ENCODE results near the gene CTBP2. TPM values are rescaled to one million over a fixed set of nuclear protein-coding genes. Genes with fewer than 3 reads are reported as not detected.

CTBP2 gene
- 1 to 10 TPM; 1.0 to 1.4 (median 1.3) TPM for total RNA-seq

DNA sequence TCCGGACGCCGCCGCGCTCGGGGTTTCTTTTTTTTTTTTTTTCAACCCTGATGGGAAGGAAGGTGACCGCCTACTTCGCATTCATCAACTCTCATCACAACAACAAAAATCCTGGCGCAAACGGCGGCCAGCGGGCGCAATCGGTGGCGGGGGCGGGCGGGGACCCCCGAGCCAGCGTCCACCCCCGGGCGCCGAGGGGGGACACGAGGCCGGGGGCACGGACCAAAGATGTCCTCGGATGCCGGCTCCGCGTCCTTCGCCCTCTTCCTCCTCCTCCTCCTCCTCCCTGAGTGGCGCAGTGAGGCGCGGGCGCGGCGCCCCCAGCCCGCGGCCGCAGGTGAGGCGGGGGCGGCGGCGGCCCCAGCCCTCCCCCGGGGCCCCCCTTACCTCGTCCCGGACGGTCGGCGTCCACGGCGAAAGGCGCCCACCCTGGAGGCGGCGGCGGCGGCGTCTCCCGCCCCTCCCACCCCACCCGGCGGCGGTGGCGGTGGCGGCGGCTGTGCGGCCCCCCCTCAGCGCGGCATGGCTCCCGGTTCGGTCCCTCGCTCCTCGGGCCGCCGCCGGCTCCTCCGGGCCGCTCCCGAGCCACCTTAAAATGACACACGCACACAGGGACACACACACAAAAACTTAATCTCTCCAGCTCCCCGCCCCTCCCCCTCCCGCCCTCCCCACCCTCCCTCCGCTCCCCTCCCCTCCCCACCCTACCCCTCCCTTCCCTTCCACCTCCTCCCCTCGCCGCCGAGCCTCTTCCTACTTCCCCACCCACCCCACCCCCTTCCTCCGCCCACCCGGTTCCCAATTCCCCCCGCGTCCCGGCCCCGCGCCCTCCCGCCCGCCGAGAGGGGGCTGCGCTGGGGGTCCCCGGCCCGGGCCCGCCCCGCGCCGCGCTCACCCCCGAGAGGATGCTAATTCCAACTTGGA is at the start of gene CTBP2:
TSS of gene CTBP2 (minus strand) at position 632 of the 924 bp plus-strand sequence.
- Mint-ChIP-seq H3K9me3 (no peaks in the 10 kb centered on the region), H3K4me3 (peak within 1 kb of the TSS; percentile 70), H3K36me3 (ENCODE audit: insufficient read depth) (no peaks in the 10 kb centered on the region), H3K27me3 (ENCODE audit: low read depth) (peaks cover 45% of the 10 kb centered on the region), H3K4me1 (ENCODE audit: low read depth) (peaks cover 4% of the 10 kb centered on the region)
- DNase-seq, result no peak
- no peak for ATAC-seq

DNA sequence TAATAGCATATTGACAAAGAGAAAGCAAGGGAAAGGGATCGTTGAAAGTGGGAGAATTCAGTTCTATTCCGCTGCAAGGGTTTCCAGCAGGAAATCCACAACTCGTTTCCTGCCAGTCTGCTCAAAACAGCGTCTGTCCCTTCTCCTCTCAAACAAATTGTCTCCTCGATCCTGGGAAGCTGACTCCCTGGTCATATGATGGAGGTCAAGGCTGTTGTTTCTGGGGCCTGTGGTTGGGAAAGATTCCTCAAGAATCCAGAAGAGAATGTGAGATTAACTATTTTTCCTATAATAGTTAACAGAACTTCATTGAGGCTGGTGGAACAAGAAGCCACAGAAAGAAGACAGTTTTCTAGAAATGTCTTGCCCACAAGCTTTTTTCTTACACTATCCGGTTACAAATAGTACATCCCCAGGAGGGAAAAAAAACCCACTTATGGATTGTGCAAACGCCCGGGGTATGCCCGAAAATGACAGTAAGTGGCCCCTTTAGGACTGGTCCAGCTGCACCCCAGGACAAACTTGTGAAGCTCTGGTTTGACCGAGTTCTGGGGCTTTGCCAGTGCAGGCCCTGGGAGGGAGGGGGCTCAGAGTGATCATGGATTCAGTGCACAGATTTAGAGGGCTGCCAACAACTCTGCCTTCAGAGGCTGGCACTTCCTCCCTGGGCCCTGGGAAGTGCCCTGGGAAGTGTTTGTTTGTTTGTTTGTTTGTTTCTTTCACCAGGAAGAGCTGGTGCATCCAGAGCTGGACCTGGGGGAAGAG is 49.4 kb upstream of the CTBP2 start:
- H3K4me1 Mint-ChIP-seq (ENCODE audit: low read depth), result no peaks in the 10 kb centered on the region
- no peaks in the 10 kb centered on the region for H3K36me3 Mint-ChIP-seq (ENCODE audit: insufficient read depth)
- ATAC-seq (no peak), DNase-seq (no peak)
- no peak overlapping the region for H3K4me3 Mint-ChIP-seq
- no peaks in the 10 kb centered on the region for H3K9me3 Mint-ChIP-seq
- peaks cover 2% of the 10 kb centered on the region for H3K27me3 Mint-ChIP-seq (ENCODE audit: low read depth)

DNA sequence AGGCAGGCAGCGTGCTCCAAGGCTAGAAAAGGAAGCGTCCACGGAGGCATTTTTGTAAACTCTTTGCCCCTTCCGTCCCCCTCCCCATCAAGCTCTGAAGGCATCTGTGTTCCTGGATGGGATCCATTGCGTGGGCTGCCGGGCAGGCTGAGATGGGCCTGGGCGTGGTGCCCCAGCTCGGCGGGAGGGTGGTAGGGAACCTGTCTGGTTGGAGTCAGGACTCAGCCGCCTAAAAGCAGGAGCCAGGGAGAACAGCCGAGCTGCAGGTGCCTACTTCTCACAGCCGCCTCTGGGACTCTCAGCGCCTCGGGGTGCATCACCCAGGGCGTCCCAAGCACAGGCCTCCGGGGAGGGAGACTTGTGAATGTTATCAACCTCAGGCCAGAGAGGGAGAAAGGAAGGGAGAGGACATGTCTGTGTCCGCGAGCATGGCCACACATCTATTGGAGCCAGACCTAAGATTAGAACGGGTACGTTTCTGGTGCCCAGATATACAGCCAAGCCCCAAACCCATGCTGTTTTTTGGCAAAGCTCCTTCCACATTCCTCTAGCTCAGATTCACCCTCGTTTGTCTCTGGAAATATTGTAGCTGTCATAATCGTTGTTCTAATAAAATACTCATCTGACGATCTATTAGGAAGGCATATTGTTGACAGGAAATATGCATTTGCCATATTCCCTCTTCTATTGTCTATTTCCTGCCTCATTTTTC is 48.6 kb upstream of the CTBP2 start:
- H3K4me3 Mint-ChIP-seq, result no peak overlapping the region
- H3K4me1 Mint-ChIP-seq (ENCODE audit: low read depth), result no peaks in the 10 kb centered on the region
- peaks cover 2% of the 10 kb centered on the region for H3K27me3 Mint-ChIP-seq (ENCODE audit: low read depth)
- no peaks in the 10 kb centered on the region for H3K9me3 Mint-ChIP-seq
- no peak for DNase-seq
- ATAC-seq, result no peak
- no peaks in the 10 kb centered on the region for H3K36me3 Mint-ChIP-seq (ENCODE audit: insufficient read depth)

DNA sequence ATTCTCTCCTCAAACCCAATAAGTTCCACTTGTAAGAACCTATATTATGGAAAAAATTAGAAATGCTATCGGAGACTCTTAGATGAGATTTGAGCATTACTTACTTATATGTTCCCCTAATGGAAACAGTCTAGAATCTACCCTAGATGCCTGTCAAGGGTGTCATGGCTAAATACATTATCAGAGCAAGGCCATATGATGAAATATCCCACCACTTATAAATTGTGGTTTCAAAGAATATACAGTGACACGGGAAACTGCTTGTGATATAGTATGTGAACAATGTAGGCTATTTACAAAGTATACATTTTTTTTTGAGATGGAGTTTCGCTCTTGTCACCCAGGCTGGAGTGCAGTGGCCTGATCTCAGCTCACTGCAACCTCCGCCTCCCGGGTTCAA is 46.3 kb upstream of the CTBP2 start:
- H3K9me3 Mint-ChIP-seq, result no peaks in the 10 kb centered on the region
- no peaks in the 10 kb centered on the region for H3K36me3 Mint-ChIP-seq (ENCODE audit: insufficient read depth)
- H3K27me3 Mint-ChIP-seq (ENCODE audit: low read depth), result peaks cover 5% of the 10 kb centered on the region
- no peak for DNase-seq
- H3K4me1 Mint-ChIP-seq (ENCODE audit: low read depth), result no peaks in the 10 kb centered on the region
- no peak overlapping the region for H3K4me3 Mint-ChIP-seq
- ATAC-seq, result no peak

DNA sequence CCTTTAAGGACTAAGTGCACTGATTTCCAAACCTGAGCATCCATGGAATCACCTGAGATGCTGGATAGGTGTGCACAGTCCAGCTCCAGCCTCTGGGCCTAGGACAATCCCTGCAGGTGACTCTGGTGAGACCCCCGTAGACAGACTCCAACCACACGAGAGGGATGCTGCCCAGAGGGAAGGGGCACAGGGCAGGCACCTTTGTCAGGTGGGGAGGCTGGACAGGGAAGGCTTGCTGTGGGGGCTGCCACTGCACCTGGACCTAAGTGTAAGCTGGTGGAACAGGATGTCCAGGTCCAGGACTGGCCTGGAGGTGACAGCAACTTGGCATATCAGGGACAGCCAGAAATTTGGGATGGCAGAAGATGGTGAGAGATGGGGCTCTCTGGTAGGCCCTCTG is 45.1 kb upstream of the CTBP2 start:
- no peaks in the 10 kb centered on the region for H3K36me3 Mint-ChIP-seq (ENCODE audit: insufficient read depth)
- ATAC-seq, result no peak

DNA sequence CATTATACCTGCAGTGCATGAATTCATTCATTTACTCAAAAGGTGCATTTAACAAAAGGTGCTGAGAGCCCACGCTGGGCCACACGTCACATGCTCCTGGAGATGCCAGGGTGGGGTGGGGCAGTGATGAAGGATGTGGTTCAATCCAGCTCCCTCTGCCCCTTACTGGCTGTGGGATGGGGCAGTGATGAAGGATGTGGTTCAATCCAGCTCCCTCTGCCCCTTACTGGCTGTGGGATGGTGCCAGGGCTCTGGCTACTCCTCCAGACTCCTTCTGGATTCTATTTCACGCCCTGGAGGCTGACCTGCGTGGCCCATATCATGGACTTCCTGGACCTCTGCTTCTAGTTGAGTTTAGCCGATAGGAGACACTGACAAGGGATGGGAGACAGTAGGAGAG is 44.0 kb upstream of the CTBP2 start:
- no peaks in the 10 kb centered on the region for H3K4me1 Mint-ChIP-seq (ENCODE audit: low read depth)
- H3K27me3 Mint-ChIP-seq (ENCODE audit: low read depth), result peaks cover 11% of the 10 kb centered on the region
- H3K9me3 Mint-ChIP-seq, result no peaks in the 10 kb centered on the region
- H3K36me3 Mint-ChIP-seq (ENCODE audit: insufficient read depth), result no peaks in the 10 kb centered on the region
- H3K4me3 Mint-ChIP-seq, result no peak overlapping the region
- ATAC-seq, result no peak
- no peak for DNase-seq

More for the DNA sequence above, 45.1 kb upstream of the CTBP2 start:
- H3K9me3 Mint-ChIP-seq, result no peaks in the 10 kb centered on the region
- H3K4me3 Mint-ChIP-seq, result no peak overlapping the region
- no peaks in the 10 kb centered on the region for H3K4me1 Mint-ChIP-seq (ENCODE audit: low read depth)
- peaks cover 6% of the 10 kb centered on the region for H3K27me3 Mint-ChIP-seq (ENCODE audit: low read depth)
- DNase-seq, result no peak

DNA sequence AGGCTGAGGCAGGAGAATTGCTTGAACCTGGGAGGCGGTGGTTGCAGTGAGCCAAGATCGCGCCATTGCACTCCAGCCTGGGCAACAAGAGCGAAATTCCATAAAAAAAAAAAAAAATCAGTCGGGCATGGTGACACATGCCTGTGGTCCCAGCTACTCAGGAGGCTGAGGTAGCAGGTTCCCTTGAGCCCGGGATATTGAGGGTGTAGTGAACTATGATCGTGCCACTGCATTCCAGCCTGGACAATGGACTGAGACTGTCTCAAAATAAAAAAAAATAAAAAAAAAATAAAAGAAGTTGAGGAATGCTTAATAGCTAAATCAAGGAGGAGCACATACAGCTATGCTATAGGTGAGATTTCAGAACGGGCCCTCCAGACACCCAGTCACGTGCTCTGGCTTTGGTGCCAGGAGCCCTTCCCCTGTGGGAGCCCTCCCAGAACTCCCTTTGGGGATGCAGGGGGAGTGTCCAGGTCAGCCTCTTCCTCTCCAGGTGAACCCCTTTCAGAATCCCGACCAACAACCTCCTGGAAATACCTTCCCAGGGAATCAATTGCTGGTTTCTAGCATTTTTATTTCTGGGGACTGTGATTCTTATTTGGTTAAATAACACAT is 42.9 kb upstream of the CTBP2 start:
- no peaks in the 10 kb centered on the region for H3K9me3 Mint-ChIP-seq
- no peaks in the 10 kb centered on the region for H3K36me3 Mint-ChIP-seq (ENCODE audit: insufficient read depth)
- DNase-seq (no peak), ATAC-seq (no peak)
- H3K4me3 Mint-ChIP-seq, result no peak overlapping the region
- H3K27me3 Mint-ChIP-seq (ENCODE audit: low read depth), result peaks cover 11% of the 10 kb centered on the region
- no peaks in the 10 kb centered on the region for H3K4me1 Mint-ChIP-seq (ENCODE audit: low read depth)

DNA sequence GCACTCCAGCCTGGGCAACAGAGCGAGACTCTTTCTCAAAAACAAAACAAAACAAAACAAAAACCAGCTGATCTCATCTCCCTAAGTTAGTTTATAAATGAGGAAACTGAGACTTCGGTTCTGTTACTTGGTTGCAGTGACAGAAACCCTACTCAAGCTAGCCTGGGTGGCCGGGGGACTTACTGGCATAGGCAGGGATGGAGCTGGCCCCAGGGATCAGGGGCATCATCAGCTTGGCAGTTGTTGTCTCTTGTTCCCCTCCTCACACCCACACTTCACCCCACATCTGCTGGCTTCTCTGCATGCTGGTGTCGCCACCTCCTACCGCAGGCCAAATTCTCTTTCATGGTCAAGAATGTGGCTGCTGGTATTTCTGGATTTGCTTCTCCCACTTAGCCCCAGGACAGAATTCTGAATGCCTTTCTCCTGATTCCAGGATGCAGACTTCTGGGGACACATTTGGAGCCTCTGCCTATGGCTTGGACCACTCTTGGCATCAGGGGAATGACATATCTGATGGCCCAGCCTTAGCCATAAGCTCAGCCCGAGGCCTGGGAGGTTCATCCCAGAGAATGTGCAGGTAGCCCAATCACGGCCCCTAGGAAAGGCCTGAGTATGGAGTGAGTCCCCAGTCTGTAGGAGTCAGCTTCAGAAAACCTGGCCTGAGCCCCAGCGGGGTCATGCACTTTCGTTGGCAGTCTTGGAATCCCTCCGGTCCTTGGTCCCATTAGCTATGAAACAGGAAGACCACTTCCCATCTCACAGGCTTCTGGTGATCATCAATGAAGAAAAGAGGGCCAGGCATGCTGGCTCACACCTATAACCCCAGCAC is 41.6 kb upstream of the CTBP2 start:
- Mint-ChIP-seq H3K4me3 (no peak overlapping the region), H3K36me3 (ENCODE audit: insufficient read depth) (no peaks in the 10 kb centered on the region), H3K9me3 (no peaks in the 10 kb centered on the region), H3K27me3 (ENCODE audit: low read depth) (peaks cover 8% of the 10 kb centered on the region), H3K4me1 (ENCODE audit: low read depth) (no peaks in the 10 kb centered on the region)
- DNase-seq (no peak), ATAC-seq (no peak)

DNA sequence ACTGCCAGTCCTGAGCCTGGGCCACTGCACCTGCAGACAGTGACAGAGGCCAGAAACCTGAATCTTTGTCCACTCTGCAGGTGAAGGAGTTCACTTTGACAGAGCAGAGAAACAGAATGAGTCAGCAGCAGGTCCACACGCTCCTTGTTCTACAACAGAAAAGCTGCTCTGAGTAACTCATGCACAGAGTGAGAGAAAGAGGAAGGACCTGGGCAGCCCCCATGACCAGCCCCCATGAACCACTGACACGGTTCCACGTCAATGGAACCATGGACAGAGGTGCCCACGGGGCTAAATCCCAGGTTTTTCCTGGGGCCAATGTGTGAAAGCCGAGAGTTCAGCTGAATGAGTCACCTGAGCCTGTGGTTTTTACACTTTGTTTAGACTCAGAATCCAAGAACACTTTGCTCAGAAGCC is 40.8 kb upstream of the CTBP2 start:
- H3K4me1 Mint-ChIP-seq (ENCODE audit: low read depth), result no peaks in the 10 kb centered on the region
- no peaks in the 10 kb centered on the region for H3K36me3 Mint-ChIP-seq (ENCODE audit: insufficient read depth)
- ATAC-seq (peak in 1 of 2 donors; percentile 24), DNase-seq (no peak)
- H3K9me3 Mint-ChIP-seq, result no peaks in the 10 kb centered on the region
- H3K27me3 Mint-ChIP-seq (ENCODE audit: low read depth), result peaks cover 8% of the 10 kb centered on the region
- no peak overlapping the region for H3K4me3 Mint-ChIP-seq

DNA sequence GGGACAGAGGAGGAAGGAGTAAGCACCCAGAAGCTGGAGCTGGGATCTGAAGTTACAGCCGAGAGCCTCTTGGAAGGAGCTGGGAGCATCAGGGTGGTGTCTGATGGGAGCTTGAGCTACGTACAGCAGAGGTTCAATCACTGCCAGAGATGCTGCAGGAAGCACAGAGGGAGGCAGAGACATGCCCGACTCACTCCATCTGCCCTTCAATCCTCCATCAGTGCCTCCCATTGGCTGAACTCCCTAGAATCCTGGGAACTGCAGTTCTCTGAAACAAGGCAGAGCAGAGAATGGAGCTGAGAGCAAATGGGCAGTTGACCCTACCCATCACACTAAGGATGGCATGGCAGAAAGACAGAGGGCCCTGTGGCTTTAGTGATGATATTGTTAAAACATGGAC is 40.0 kb upstream of the CTBP2 start:
- Mint-ChIP-seq H3K9me3 (no peaks in the 10 kb centered on the region), H3K36me3 (ENCODE audit: insufficient read depth) (no peaks in the 10 kb centered on the region), H3K27me3 (ENCODE audit: low read depth) (peaks cover 8% of the 10 kb centered on the region), H3K4me3 (no peak overlapping the region), H3K4me1 (ENCODE audit: low read depth) (no peaks in the 10 kb centered on the region)
- no peak for DNase-seq
- no peak for ATAC-seq

DNA sequence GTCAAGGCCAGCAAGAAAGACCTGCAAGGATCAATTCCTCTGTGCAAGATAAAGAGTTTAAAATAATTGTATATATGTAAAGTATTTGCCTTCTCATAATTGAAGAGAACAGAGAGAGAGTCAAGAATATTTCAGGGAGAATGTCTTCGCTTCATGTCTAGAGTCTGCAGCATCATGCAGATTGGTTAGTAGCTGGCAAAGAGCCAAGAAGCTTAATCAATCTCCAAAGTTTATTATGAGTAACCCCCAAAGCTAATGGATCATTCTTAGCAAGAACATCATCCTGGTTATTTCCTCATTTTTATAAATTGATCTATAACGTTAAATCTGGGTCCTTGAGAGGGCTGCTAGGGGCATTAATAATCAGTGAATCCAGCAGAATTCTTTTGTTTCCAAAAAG is 38.9 kb upstream of the CTBP2 start:
- DNase-seq (no peak), ATAC-seq (no peak)
- H3K4me3 Mint-ChIP-seq, result no peak overlapping the region
- H3K36me3 Mint-ChIP-seq (ENCODE audit: insufficient read depth), result no peaks in the 10 kb centered on the region
- peaks cover 8% of the 10 kb centered on the region for H3K27me3 Mint-ChIP-seq (ENCODE audit: low read depth)
- H3K9me3 Mint-ChIP-seq, result no peaks in the 10 kb centered on the region
- no peaks in the 10 kb centered on the region for H3K4me1 Mint-ChIP-seq (ENCODE audit: low read depth)

DNA sequence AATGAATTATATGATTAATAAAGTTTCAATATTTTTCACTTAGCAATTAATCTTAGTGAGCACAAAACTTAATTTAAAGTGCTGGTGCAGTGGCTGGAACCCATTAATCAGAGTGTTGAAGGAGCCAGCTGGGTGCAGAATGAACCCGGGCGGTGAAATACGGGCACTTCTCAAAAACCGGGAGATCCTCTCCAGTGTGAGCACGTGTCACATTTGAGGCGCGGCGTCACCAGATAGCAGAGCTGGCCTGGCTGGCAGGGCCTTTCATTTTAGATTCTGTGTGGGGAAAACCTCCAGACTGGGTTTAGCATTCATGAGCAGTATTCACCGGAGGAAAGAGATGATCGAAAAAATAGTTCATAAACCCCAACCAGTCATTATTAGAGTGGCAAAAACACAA is 34.5 kb upstream of the CTBP2 start:
- Mint-ChIP-seq H3K36me3 (ENCODE audit: insufficient read depth) (no peaks in the 10 kb centered on the region), H3K4me1 (ENCODE audit: low read depth) (no peaks in the 10 kb centered on the region), H3K27me3 (ENCODE audit: low read depth) (peaks cover 1% of the 10 kb centered on the region), H3K9me3 (no peaks in the 10 kb centered on the region), H3K4me3 (no peak overlapping the region)
- ATAC-seq (no peak), DNase-seq (no peak)

DNA sequence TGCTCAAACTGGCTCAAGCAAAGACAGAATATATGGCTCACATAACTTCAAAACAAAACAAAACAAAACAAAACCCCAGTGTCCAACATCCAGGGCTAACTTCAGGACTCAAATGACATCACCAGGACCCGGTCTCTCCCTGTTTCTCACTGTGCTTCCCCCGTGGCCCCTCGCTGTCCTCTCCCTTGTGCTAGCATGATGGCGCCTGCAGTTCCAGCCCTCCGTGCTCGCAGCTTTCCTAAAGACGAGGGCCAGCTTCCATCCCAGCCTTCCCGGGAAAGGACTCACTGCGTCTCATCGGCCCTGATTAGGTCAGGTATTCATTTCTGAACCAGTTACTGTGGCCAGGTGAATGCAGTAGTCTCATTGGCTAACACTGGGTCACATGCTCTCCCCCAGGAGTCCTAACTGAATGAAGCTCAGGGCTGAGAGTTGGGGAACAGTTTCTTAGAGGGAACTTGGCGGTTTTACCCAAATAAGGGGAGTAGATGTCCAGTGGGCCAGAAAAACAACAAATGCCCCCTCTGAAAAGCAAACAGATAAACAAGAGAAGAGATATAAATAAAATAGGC is 33.0 kb upstream of the CTBP2 start:
- H3K4me3 Mint-ChIP-seq, result no peak overlapping the region
- ATAC-seq, result no peak

More for the DNA sequence above, 33.0 kb upstream of the CTBP2 start:
- H3K36me3 Mint-ChIP-seq (ENCODE audit: insufficient read depth), result no peaks in the 10 kb centered on the region
- DNase-seq, result no peak
- H3K4me1 Mint-ChIP-seq (ENCODE audit: low read depth), result no peaks in the 10 kb centered on the region
- no peaks in the 10 kb centered on the region for H3K9me3 Mint-ChIP-seq
- H3K27me3 Mint-ChIP-seq (ENCODE audit: low read depth), result peaks cover 5% of the 10 kb centered on the region

Data from activated T-cell treated with anti-CD3 and anti-CD28 coated beads, Interleukin-2, amount 50 U/mL, for 4 hours (primary cell).